GM15510 (cell line): Measurements from ENCODE around the gene PRR7.

Source experiments
- POLR2A ChIP-seq: IDR thresholded peaks from 3 replicates; pipeline ENCODE4 v1.6.1; 2011; ENCODE audit warnings: borderline replicate concordance; ENCODE audit not compliant: insufficient read length; ENCODE audit errors: extremely low read depth

PRR7 gene

GRCh38 chr5:177449140-177450061 is 2.8 kb downstream of the PRR7 start:
- TF ChIP-seq POLR2A: no peak

- no peak for TF ChIP-seq POLR2A
Measured at GRCh38 chr5:177450667-177451424, 4.2 kb downstream of the PRR7 start.

GRCh38 chr5:177452688-177453638 is 6.3 kb downstream of the PRR7 start:
- TF ChIP-seq POLR2A: no peak

GRCh38 chr5:177453852-177454396 is 7.3 kb downstream of the PRR7 start:
- TF ChIP-seq POLR2A: no peak

DNA sequence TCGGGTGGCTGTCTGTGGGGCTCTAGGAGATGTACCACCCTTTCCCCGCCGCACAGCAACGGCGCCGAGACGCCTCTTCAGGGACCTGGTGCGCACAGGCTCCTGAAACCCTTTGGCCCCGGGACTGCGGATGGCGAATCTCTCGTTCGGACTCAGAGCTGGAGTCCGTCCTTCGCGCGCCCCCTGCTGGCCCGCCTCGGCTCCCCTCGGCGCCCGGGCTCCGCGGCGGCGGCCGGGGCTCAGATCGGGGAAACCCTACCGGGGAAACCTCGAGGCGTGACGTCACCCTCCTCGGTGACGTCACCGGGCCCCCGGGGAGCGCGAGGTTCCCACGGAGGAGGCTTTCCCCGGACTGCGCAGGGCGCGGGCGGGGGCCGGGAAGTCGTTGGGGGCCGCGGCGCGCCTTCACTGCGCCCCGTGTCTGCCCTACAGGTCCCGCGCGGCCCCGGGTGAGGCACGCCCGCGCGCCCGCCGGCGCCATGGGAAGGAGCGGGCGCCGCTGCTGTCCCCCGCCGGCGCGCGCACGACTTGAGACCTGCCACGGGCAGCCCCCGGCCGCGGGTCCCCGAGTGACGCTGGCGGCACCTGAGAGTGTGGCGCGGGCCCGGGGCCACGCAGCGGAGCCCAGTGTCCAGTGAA is 7.9 kb downstream of the PRR7 start:
- TF ChIP-seq POLR2A: peak; percentile 19

- peak; percentile 63 for TF ChIP-seq POLR2A
Measured at GRCh38 chr5:177455036-177455660, 8.5 kb downstream of the PRR7 start.

DNA sequence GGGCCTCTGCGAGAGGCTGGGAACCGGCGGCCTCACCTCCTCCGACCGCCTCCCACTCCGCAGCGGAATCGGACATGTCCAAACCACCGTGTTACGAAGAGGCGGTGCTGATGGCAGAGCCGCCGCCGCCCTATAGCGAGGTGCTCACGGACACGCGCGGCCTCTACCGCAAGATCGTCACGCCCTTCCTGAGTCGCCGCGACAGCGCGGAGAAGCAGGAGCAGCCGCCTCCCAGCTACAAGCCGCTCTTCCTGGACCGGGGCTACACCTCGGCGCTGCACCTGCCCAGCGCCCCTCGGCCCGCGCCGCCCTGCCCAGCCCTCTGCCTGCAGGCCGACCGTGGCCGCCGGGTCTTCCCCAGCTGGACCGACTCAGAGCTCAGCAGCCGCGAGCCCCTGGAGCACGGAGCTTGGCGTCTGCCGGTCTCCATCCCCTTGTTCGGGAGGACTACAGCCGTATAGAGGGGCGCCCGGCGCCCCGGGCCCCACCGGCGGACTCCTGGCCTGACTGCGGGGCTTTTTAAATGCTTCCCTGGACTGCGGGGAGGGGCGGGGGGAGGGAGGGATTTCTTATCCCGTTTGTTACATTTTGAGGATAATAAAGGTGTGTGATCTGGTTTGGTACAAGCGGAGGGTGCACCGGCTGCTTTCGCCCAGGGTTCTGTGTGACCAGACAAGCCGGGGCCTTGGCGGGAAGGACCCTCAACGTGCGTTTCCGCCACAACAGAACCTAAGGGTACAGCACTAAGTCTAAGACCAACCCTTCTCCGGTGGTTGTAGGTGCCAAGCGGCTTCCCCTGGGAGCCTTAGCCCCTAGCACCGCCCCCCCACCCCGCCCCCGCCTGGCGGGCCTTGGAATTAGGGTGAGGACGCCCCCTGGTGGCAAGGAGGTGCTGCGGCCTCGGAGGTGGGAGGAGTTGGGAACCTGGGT is 9.3 kb downstream of the PRR7 start:
- TF ChIP-seq POLR2A: no peak

GRCh38 chr5:177456591-177456964 is 10.0 kb downstream of the PRR7 start:
- TF ChIP-seq POLR2A: no peak

DNA sequence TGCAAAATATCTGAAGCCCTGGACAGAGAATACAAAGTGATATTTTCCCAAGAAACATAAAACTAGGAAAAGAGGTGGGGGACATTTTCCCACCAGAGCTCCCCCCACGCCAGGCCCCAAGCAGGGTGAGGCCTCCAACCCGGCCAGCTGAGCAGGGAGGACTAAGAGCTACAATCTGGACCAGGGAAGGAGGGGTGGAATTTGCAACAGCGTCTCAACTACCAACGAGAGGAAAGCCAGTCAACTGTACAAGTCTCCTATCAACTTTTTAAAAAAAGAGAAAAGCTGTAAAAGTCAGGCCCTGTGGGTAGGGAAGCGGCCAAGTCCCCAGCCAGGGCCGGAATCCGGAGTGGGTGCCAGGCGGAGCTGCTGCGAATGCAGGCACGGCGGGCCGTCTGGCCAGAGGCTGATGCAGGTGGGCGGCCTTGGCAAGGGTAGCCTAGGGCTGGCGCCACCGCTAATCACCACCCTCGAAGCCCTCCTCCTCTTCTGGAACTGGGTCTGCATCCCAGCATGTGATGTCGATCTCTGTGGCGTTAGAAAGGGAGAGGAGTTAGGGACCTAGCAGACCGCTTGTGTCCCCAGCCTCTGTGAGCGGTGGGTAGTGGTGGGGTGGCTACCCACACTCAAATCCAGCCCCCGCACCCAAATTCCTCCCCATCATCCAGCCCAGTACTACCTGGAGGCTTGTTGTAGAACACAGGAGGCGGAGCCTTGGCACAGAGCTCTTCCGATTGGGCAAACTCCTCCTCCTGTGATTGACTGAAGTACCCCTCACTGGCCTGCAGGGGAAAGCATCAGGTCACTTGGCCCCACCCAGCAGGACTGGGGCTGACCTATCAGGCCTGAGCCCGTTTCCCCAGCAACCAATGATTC is 10.6 kb downstream of the PRR7 start:
- no peak for TF ChIP-seq POLR2A

DNA sequence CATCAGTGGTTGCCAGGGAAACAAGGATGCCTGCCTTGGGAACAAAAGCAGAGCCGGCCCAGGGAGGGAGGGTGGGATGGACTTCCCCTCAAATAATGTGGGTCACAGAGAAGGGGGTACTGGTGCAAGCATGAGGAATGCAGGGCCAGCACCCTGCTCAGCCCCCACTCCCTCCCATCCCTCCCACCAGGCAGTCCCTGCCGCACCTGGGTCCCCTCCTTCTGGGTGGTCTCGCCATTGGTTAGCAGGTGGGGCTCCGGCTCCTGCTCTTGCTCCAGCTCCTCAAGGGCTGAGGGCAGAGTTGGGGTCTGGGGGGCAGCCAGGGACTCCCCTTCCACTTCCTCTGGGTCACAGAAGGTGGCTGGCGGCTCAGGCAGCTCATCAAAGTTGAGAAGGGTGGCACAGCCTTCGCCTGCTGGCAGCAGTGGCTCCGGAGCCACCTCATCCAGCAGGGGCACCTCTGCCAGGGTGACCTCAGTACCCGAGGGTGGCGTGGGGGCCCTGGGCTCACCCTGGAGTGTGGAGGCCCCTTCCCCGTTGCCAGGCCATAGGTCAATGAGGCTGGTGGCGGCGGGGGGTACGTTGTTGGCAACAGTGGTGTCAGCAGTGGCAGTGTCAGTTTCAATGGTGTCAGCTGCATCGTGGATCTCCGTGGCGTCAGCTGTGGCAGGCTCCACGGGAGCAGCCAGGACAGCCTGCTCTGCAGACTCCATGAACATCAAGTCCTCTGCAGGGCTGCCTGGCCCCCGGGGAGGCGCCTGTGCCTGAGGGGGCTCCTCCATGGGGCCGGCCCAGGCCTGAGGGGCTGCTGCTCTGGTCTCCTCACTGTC is 11.5 kb downstream of the PRR7 start:
- no peak for TF ChIP-seq POLR2A

- no peak for TF ChIP-seq POLR2A
Measured at GRCh38 chr5:177458912-177459350, 12.3 kb downstream of the PRR7 start.
